Loucy (cell line): ENCODE data around the gene PRPF40B.

Experiments used
- H2AFZ ChIP-seq: fragments of 200-600 bp; sonication (generic); 2 replicates; pipeline ENCODE4 v1.6.0; 2016; ENCODE audit warnings: antibody characterized with exemption, mild to moderate bottlenecking, low read length, moderate library complexity
- H3F3A ChIP-seq: fragments of 200-600 bp; 2 replicates; pipeline ENCODE4 v1.6.0; 2016; ENCODE audit warnings: antibody characterized with exemption, low read depth, mild to moderate bottlenecking
- H3K27me3 ChIP-seq: fragments of 200-600 bp; sonication (generic); 2 replicates; pipeline ENCODE4 v1.6.1; 2014; ENCODE audit warnings: low read length, mild to moderate bottlenecking; ENCODE audit not compliant: insufficient read depth, poor library complexity, severe bottlenecking
- H3K36me3 ChIP-seq: fragments of 200-600 bp; sonication (generic); 2 replicates; pipeline ENCODE4 v1.6.1; 2016; ENCODE audit warnings: low read length; ENCODE audit not compliant: insufficient read depth
- H3K4me1 ChIP-seq: fragments of 200-600 bp; sonication (generic); 2 replicates; pipeline ENCODE4 v1.5.1; 2014; ENCODE audit warnings: low read length, mild to moderate bottlenecking; ENCODE audit not compliant: insufficient read depth, poor library complexity, severe bottlenecking
- H3K4me2 ChIP-seq: fragments of 200-600 bp; sonication (generic); 2 replicates; pipeline ENCODE4 v1.6.0; 2014; ENCODE audit warnings: antibody characterized with exemption, low read length, low read depth, mild to moderate bottlenecking; ENCODE audit not compliant: poor library complexity, severe bottlenecking
- H3K4me3 ChIP-seq: fragments of 200-600 bp; sonication (generic); 2 replicates; pipeline ENCODE4 v1.5.1; 2014; ENCODE audit warnings: low read length, mild to moderate bottlenecking, mixed read lengths; ENCODE audit not compliant: poor library complexity, severe bottlenecking
- H3K79me2 ChIP-seq: fragments of 200-600 bp; sonication (generic); 2 replicates; pipeline ENCODE4 v1.6.1; 2014; ENCODE audit warnings: low read length; ENCODE audit not compliant: insufficient read depth
- H3K9ac ChIP-seq: fragments of 200-600 bp; sonication (generic); 2 replicates; pipeline ENCODE4 v1.6.0; 2014; ENCODE audit warnings: mild to moderate bottlenecking, low read depth, low read length, moderate library complexity; ENCODE audit not compliant: poor library complexity, severe bottlenecking
- H3K9me2 ChIP-seq: fragments of 200-600 bp; sonication (generic); replicated peaks from 2 replicates; pipeline ENCODE4 v1.6.1; 2016; ENCODE audit warnings: low read depth, low read length, mixed read lengths
- H3K9me3 ChIP-seq: fragments of 200-600 bp; sonication (generic); 2 replicates; pipeline ENCODE4 v1.6.1; 2014; ENCODE audit warnings: mild to moderate bottlenecking, antibody characterized with exemption, low read length, low read depth; ENCODE audit not compliant: insufficient read depth
- H4K20me1 ChIP-seq: fragments of 200-600 bp; sonication (generic); 2 replicates; pipeline ENCODE4 v1.6.0; 2014; ENCODE audit warnings: antibody characterized with exemption, low read length, mild to moderate bottlenecking; ENCODE audit not compliant: insufficient read depth, poor library complexity, severe bottlenecking
- CTCF ChIP-seq: fragments of 200-600 bp; sonication (generic); conservative IDR thresholded peaks from 2 replicates; pipeline ENCODE4 v1.5.1; 2014; ENCODE audit warnings: mild to moderate bottlenecking, antibody characterized with exemption, low read length
- EZH2phosphoT487 ChIP-seq: fragments of 200-600 bp; IDR thresholded peaks from 2 replicates; pipeline ENCODE4 v1.6.1; 2018; ENCODE audit warnings: antibody characterized with exemption, mild to moderate bottlenecking, moderate library complexity, borderline replicate concordance

Gene PRPF40B

GRCh38 chr12:49633703-49634345, 10.5 kb downstream of the PRPF40B start:
- no peaks in the 10 kb centered on the region for H3K79me2 ChIP-seq
- H3K9me2 ChIP-seq, result no peaks in the 10 kb centered on the region
- no peaks in the 10 kb centered on the region for H3F3A ChIP-seq
- H3K9ac ChIP-seq, result no peak overlapping the region
- no peaks in the 10 kb centered on the region for H3K36me3 ChIP-seq
- TF ChIP-seq EZH2phosphoT487 (no peak), CTCF (no peak)
- H2AFZ ChIP-seq, result no peak overlapping the region
- no peaks in the 10 kb centered on the region for H4K20me1 ChIP-seq
- peaks cover 17% of the 10 kb centered on the region for H3K4me1 ChIP-seq
- no peak overlapping the region for H3K4me3 ChIP-seq
- no peak overlapping the region for H3K4me2 ChIP-seq
- no peaks in the 10 kb centered on the region for H3K9me3 ChIP-seq
- H3K27me3 ChIP-seq, result no peaks in the 10 kb centered on the region

GRCh38 chr12:49635036-49635435, 11.7 kb downstream of the PRPF40B start:
- H3K4me2 ChIP-seq, result no peak overlapping the region
- H3K79me2 ChIP-seq, result no peaks in the 10 kb centered on the region
- H3K36me3 ChIP-seq, result no peaks in the 10 kb centered on the region
- H2AFZ ChIP-seq, result no peak overlapping the region
- TF ChIP-seq CTCF, result no peak
- no peak for TF ChIP-seq EZH2phosphoT487
- peaks cover 17% of the 10 kb centered on the region for H3K4me1 ChIP-seq
- H3K4me3 ChIP-seq, result no peak overlapping the region
- H3K9ac ChIP-seq, result no peak overlapping the region
- H3K27me3 ChIP-seq, result no peaks in the 10 kb centered on the region
- H3F3A ChIP-seq, result no peaks in the 10 kb centered on the region
- H3K9me2 ChIP-seq, result no peaks in the 10 kb centered on the region
- no peaks in the 10 kb centered on the region for H3K9me3 ChIP-seq
- H4K20me1 ChIP-seq, result no peaks in the 10 kb centered on the region

- Histone ChIP-seq H3K9ac (no peak overlapping the region), H3K4me1 (peaks cover 17% of the 10 kb centered on the region), H3K4me2 (no peak overlapping the region), H3K9me3 (no peaks in the 10 kb centered on the region), H4K20me1 (no peaks in the 10 kb centered on the region), H3K27me3 (no peaks in the 10 kb centered on the region), H3F3A (no peaks in the 10 kb centered on the region), H3K9me2 (no peaks in the 10 kb centered on the region), H3K4me3 (no peak overlapping the region), H3K79me2 (no peaks in the 10 kb centered on the region), H3K36me3 (no peaks in the 10 kb centered on the region), H2AFZ (no peak overlapping the region)
- TF ChIP-seq EZH2phosphoT487 (no peak), CTCF (no peak)
These were observed 12.3 kb downstream of the PRPF40B start for GRCh38 chr12:49635656-49636055.
